ENCODE results near the gene IER2. TPM values are rescaled to one million over a fixed set of nuclear protein-coding genes. Genes with fewer than 3 reads are reported as not detected.

IER2 gene
- total and polyA plus RNA-seq, 2 of the 4 experiments (the other 2 are of a cell fraction) = 7.7 to 102 TPM

DNA sequence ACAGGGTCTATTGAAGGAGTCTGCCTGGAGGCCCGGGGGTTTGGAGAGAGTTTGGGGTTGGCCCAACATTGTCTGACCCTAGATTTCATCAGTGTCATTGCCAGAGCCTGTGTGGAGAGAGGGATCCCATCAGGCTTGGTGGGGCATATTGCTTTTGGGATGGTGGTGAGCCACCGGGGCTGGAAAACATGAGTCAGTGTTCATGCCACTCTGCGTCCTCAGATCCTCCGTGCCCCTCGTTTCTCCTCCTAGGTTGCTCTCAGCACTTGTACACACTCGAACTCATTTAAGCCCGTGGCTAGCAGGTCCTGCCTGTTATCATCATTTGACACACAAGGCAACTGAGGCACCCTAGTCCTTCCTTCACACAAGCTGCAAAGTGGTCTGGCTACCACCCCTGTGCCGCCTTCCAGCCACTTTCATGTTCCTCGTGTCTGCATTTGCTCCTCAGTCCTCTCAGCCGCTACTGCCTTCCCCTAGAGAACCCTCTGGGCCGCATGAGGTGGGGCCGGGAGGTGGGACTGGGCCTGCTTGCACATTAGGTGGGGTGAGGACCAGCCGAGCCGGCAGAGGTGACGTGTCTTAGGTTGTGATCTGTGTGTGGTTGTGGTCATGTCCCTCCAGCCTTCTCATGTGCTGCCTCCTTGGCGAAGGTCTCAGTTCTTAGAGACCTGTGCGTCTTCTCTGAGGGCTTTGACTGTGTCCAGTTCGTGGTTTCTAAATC is 28.5 kb upstream of the IER2 start:
- dilution Hi-C loops (cut with HindIII; ENCODE audit: low sequenced_read_pairs, unreplicated experiment) (no loop called here), intact Hi-C loops (cut with micrococcal nuclease) (no loop called here), in situ Hi-C loops (cut with MboI; ENCODE audit: low sequenced_read_pairs) (no loop called here)
- Histone ChIP-seq H3K9me1 (ENCODE audit: insufficient read depth, low read length) (peaks cover 30% of the 10 kb centered on the region), H2BK120ac (ENCODE audit: low read depth, low read length) (no peak overlapping the region), H2AK9ac (replicated peaks; ENCODE audit: low read depth, low read length, poor library complexity) (peak overlapping the region; percentile 4), H2BK15ac (ENCODE audit: low read depth, low read length) (no peak overlapping the region), H3K4me2 (ENCODE audit: low read depth, low read length) (no peak overlapping the region), H3K56ac (ENCODE audit: extremely low read depth, insufficient read depth, low read length) (no peak overlapping the region), H4K91ac (ENCODE audit: insufficient read depth, low read depth, low read length) (no peak overlapping the region), H3K14ac (replicated peaks; ENCODE audit: low read depth, low read length) (no peak overlapping the region), H3K27ac (ENCODE audit: insufficient read depth, low read length) (peak overlapping the region; percentile 60), H3K36me3 (ENCODE audit: control insufficient read depth, insufficient read depth, low read length) (peaks cover 19% of the 10 kb centered on the region), H3K4me3 (ENCODE audit: insufficient read depth, low read depth, low read length) (no peak overlapping the region), H3K79me1 (ENCODE audit: low read depth in 1 of 2, low read length in 2 of 2) (peaks cover 5 to 80% of the 10 kb centered on the region in 2 experiments; a peak in 3 of 4 replicates), H4K20me1 (ENCODE audit: insufficient read depth, low read length) (peaks cover 72% of the 10 kb centered on the region), H3K4ac (ENCODE audit: low read depth, low read length) (no peak overlapping the region), H4K8ac (ENCODE audit: low read depth in 2 of 2, low read length in 2 of 2) (no peak overlapping the region), H2BK5ac (ENCODE audit: low read depth, low read length, poor library complexity, severe bottlenecking) (peak overlapping the region; percentile 22), H4K5ac (ENCODE audit: low read depth, low read length) (no peak overlapping the region; the same call in 1 of the 2 replicates), H3K18ac (ENCODE audit: low read depth, low read length) (no peak overlapping the region), H3K4me1 (ENCODE audit: control insufficient read depth, insufficient read depth, low read length) (peaks cover 22% of the 10 kb centered on the region), H3K9me3 (ENCODE audit: control insufficient read depth, insufficient read depth, low read length) (no peaks in the 10 kb centered on the region), H3K27me3 (ENCODE audit: control insufficient read depth, insufficient read depth, low read length) (no peaks in the 10 kb centered on the region), H3K9ac (ENCODE audit: low read depth, low read length) (no peak overlapping the region), H2AK5ac (ENCODE audit: low read depth, low read length) (peak overlapping the region; percentile 6; the same call in 1 of the 2 replicates), H3K23ac (ENCODE audit: low read depth, low read length) (no peak overlapping the region), H2AFZ (replicated peaks; ENCODE audit: low read length, poor library complexity) (no peak overlapping the region), H2BK20ac (ENCODE audit: low read depth, low read length) (no peak overlapping the region)
- 93% methylated on average over 5 of the region's 18 CpGs; no CpG with 5 or more reads in 1 of the 2 experiments for WGBS, 2 experiments (ENCODE audit: extremely low coverage in 2 of 2, insufficient read length in 1 of 2)
- DNase-seq (no peak), ATAC-seq (ENCODE audit: low read depth) (no peak)
- ChIA-PET CTCF (interaction anchor here (1.0 kb wide), 1 partner anchor 156 kb away, joined by 3 read pairs; no protein-coding TSS in a partner anchor), POLR2A (ENCODE audit: unreplicated experiment) (no interaction called here)
- no TSS peak for BruUV-seq (replicated peaks)
- TF ChIP-seq CEBPB (IDR thresholded peaks at IDR 0.05; ENCODE audit: low read depth, low read length) (no peak), CHD1 (IDR thresholded peaks at IDR 0.05; ENCODE audit: low read depth, low read length) (no peak), NFE2L2 (IDR thresholded peaks at IDR 0.05; ENCODE audit: low read depth, low read length) (no peak), RFX5 (IDR thresholded peaks at IDR 0.05; ENCODE audit: low read depth, low read length) (no peak), SMC3 (IDR thresholded peaks at IDR 0.05; ENCODE audit: low read depth, low read length) (no peak), MXI1 (IDR thresholded peaks at IDR 0.05; ENCODE audit: borderline replicate concordance, low read depth, low read length) (no peak), RAD21 (IDR thresholded peaks at IDR 0.05; ENCODE audit: low read length) (no peak), FOS (IDR thresholded peaks at IDR 0.05; ENCODE audit: low read depth, low read length) (no peak), MAFK (IDR thresholded peaks at IDR 0.05; ENCODE audit: low read depth, low read length) (no peak), BHLHE40 (IDR thresholded peaks at IDR 0.05; ENCODE audit: low read depth, low read length) (no peak), MAZ (IDR thresholded peaks at IDR 0.05; ENCODE audit: borderline replicate concordance, low read depth, low read length) (no peak)
- TF ChIP-seq, protein P1, sequence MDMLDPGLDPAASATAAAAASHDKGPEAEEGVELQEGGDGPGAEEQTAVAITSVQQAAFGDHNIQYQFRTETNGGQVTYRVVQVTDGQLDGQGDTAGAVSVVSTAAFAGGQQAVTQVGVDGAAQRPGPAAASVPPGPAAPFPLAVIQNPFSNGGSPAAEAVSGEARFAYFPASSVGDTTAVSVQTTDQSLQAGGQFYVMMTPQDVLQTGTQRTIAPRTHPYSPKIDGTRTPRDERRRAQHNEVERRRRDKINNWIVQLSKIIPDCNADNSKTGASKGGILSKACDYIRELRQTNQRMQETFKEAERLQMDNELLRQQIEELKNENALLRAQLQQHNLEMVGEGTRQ (IDR thresholded peaks at IDR 0.05; ENCODE audit: low read depth, low read length) = no peak
- TF ChIP-seq, protein P2, sequence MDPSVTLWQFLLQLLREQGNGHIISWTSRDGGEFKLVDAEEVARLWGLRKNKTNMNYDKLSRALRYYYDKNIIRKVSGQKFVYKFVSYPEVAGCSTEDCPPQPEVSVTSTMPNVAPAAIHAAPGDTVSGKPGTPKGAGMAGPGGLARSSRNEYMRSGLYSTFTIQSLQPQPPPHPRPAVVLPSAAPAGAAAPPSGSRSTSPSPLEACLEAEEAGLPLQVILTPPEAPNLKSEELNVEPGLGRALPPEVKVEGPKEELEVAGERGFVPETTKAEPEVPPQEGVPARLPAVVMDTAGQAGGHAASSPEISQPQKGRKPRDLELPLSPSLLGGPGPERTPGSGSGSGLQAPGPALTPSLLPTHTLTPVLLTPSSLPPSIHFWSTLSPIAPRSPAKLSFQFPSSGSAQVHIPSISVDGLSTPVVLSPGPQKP (IDR thresholded peaks at IDR 0.05; ENCODE audit: borderline replicate concordance, low read depth, low read length) = no peak

Data from IMR-90 (cell line).